ENCODE measurements around the gene DENND4A. TPM values are rescaled to one million over a fixed set of nuclear protein-coding genes. Genes with fewer than 3 reads are reported as not detected.

DENND4A gene
- polyA plus RNA-seq, 2 of the 4 experiments (the other 2 are of a cell fraction) = 5.6 to 16.8 TPM

GRCh38 chr15:65824031-65824743 is 32.1 kb upstream of the DENND4A start:
- CTCF ChIA-PET = interaction anchor here (0.6 to 4.5 kb wide), 48 partner anchors 9 to 404 kb away, joined by 3 to 46 read pairs (median 5); partner anchors contain the start of genes RAB11A and SLC24A1
- DNase-seq (ENCODE audit: low read depth in 1 of 2, low spot score in 1 of 2) (peak; percentile 82 to 88), FAIRE-seq (peak; percentile 77), ATAC-seq (peak; percentile 98 to 99)
- TF ChIP-seq, protein P1, sequence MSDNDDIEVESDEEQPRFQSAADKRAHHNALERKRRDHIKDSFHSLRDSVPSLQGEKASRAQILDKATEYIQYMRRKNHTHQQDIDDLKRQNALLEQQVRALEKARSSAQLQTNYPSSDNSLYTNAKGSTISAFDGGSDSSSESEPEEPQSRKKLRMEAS (IDR thresholded peaks at IDR 0.05) = 0 out of 2 replicates have a peak, but pooled peaks have one; percentile 17
- TF ChIP-seq CBX2 (IDR thresholded peaks at IDR 0.05; ENCODE audit: borderline replicate concordance, low read depth) (no peak), RAD21 (conservative IDR thresholded peaks at IDR 0.05 in 1 of 2, IDR thresholded peaks at IDR 0.05 in 1 of 2) (peak; percentile 68 to 72), FOSB (CRISPR knock-in tag; IDR thresholded peaks at IDR 0.05) (no peak), SMC3 (IDR thresholded peaks at IDR 0.05) (peak; percentile 55)
- TF ChIP-seq, protein P2, sequence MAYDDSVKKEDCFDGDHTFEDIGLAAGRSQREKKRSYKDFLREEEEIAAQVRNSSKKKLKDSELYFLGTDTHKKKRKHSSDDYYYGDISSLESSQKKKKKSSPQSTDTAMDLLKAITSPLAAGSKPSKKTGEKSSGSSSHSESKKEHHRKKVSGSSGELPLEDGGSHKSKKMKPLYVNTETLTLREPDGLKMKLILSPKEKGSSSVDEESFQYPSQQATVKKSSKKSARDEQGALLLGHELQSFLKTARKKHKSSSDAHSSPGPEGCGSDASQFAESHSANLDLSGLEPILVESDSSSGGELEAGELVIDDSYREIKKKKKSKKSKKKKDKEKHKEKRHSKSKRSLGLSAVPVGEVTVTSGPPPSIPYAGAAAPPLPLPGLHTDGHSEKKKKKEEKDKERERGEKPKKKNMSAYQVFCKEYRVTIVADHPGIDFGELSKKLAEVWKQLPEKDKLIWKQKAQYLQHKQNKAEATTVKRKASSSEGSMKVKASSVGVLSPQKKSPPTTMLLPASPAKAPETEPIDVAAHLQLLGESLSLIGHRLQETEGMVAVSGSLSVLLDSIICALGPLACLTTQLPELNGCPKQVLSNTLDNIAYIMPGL (CRISPR knock-in tag; IDR thresholded peaks at IDR 0.05; ENCODE audit: borderline replicate concordance) = no peak
- TF ChIP-seq, protein P3, sequence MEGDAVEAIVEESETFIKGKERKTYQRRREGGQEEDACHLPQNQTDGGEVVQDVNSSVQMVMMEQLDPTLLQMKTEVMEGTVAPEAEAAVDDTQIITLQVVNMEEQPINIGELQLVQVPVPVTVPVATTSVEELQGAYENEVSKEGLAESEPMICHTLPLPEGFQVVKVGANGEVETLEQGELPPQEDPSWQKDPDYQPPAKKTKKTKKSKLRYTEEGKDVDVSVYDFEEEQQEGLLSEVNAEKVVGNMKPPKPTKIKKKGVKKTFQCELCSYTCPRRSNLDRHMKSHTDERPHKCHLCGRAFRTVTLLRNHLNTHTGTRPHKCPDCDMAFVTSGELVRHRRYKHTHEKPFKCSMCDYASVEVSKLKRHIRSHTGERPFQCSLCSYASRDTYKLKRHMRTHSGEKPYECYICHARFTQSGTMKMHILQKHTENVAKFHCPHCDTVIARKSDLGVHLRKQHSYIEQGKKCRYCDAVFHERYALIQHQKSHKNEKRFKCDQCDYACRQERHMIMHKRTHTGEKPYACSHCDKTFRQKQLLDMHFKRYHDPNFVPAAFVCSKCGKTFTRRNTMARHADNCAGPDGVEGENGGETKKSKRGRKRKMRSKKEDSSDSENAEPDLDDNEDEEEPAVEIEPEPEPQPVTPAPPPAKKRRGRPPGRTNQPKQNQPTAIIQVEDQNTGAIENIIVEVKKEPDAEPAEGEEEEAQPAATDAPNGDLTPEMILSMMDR (IDR thresholded peaks at IDR 0.05) = peak; percentile 70
- no peak overlapping the region for H3K4me2 ChIP-seq
- H3K9me3 ChIP-seq = no peaks in the 10 kb centered on the region
- 57% methylated on average over 7 of the region's 7 CpGs for WGBS (ENCODE audit: missing lambda C conversion rate)
- no peak overlapping the region for H3K4me3 ChIP-seq
- H3K4me1 ChIP-seq = peaks cover 27% of the 10 kb centered on the region
- POLR2A ChIA-PET = interaction anchor here (1.3 to 2.5 kb wide), 4 partner anchors 33 to 213 kb away, joined by 3 to 17 read pairs (median 8); partner anchors contain the start of genes DENND4A, INTS14 and RAB11A
- peak overlapping the region in 1 of 2 experiments; percentile 11; a peak in 2 of 6 replicates for H3K27ac ChIP-seq

GRCh38 chr15:65822316-65822715 is 30.2 kb upstream of the DENND4A start:
- H3K27ac ChIP-seq = no peak overlapping the region
- FAIRE-seq (no peak), DNase-seq (ENCODE audit: low read depth in 1 of 2, low spot score in 1 of 2) (no peak), ATAC-seq (no peak)
- H3K4me3 ChIP-seq = no peak overlapping the region
- H3K4me1 ChIP-seq = peaks cover 22% of the 10 kb centered on the region
- no peaks in the 10 kb centered on the region for H3K9me3 ChIP-seq
- H3K4me2 ChIP-seq = no peak overlapping the region
- ChIA-PET POLR2A (no interaction called here), CTCF (interaction anchor here (0.8 to 4.5 kb wide), 7 partner anchors 8 to 185 kb away, joined by 3 to 46 read pairs (median 12); no protein-coding TSS in a partner anchor)
- 89% methylated on average over 3 of the region's 3 CpGs for WGBS (ENCODE audit: missing lambda C conversion rate)
- TF ChIP-seq CEBPB (IDR thresholded peaks at IDR 0.05) (no peak), KDM5A (IDR thresholded peaks at IDR 0.05) (no peak), TFCP2L1 (CRISPR knock-in tag; IDR thresholded peaks at IDR 0.05) (no peak), HOXB5 (CRISPR knock-in tag; IDR thresholded peaks at IDR 0.05) (no peak)
- TF ChIP-seq, protein P4, sequence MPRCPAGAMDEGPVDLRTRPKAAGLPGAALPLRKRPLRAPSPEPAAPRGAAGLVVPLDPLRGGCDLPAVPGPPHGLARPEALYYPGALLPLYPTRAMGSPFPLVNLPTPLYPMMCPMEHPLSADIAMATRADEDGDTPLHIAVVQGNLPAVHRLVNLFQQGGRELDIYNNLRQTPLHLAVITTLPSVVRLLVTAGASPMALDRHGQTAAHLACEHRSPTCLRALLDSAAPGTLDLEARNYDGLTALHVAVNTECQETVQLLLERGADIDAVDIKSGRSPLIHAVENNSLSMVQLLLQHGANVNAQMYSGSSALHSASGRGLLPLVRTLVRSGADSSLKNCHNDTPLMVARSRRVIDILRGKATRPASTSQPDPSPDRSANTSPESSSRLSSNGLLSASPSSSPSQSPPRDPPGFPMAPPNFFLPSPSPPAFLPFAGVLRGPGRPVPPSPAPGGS (IDR thresholded peaks at IDR 0.05) = no peak
- TF ChIP-seq, protein P1 (IDR thresholded peaks at IDR 0.05) = no peak

DNA sequence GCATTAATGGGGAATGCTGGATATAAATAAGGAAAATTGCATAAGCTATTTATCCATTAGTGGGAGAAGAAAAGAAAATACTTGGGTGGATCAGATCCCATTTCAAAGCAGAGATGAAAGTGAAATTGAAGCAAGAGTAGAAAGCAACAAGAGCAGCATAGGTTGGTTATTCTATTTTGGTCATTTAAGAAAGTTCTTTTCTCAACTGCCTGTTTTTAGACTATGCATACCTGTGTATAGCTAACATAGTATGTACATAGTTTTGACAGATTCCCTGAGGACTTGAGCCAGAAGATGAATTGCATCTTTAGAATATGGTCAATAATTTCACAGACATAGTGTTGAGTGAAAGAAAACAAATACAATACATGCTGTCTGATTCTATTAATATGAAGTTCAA is 29.0 kb upstream of the DENND4A start:
- FAIRE-seq (no peak), ATAC-seq (no peak), DNase-seq (ENCODE audit: low read depth in 1 of 2, low spot score in 1 of 2) (no peak)
- TF ChIP-seq PBX3 (IDR thresholded peaks at IDR 0.05) (no peak), NFE2L2 (conservative IDR thresholded peaks at IDR 0.05; ENCODE audit: low read length) (no peak), SMC3 (IDR thresholded peaks at IDR 0.05) (no peak), CBX8 (IDR thresholded peaks at IDR 0.05) (no peak), KDM5A (IDR thresholded peaks at IDR 0.05) (no peak), USF2 (IDR thresholded peaks at IDR 0.05) (no peak)
- TF ChIP-seq, protein P5, sequence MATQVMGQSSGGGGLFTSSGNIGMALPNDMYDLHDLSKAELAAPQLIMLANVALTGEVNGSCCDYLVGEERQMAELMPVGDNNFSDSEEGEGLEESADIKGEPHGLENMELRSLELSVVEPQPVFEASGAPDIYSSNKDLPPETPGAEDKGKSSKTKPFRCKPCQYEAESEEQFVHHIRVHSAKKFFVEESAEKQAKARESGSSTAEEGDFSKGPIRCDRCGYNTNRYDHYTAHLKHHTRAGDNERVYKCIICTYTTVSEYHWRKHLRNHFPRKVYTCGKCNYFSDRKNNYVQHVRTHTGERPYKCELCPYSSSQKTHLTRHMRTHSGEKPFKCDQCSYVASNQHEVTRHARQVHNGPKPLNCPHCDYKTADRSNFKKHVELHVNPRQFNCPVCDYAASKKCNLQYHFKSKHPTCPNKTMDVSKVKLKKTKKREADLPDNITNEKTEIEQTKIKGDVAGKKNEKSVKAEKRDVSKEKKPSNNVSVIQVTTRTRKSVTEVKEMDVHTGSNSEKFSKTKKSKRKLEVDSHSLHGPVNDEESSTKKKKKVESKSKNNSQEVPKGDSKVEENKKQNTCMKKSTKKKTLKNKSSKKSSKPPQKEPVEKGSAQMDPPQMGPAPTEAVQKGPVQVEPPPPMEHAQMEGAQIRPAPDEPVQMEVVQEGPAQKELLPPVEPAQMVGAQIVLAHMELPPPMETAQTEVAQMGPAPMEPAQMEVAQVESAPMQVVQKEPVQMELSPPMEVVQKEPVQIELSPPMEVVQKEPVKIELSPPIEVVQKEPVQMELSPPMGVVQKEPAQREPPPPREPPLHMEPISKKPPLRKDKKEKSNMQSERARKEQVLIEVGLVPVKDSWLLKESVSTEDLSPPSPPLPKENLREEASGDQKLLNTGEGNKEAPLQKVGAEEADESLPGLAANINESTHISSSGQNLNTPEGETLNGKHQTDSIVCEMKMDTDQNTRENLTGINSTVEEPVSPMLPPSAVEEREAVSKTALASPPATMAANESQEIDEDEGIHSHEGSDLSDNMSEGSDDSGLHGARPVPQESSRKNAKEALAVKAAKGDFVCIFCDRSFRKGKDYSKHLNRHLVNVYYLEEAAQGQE (IDR thresholded peaks at IDR 0.05) = no peak
- TF ChIP-seq, protein P6, sequence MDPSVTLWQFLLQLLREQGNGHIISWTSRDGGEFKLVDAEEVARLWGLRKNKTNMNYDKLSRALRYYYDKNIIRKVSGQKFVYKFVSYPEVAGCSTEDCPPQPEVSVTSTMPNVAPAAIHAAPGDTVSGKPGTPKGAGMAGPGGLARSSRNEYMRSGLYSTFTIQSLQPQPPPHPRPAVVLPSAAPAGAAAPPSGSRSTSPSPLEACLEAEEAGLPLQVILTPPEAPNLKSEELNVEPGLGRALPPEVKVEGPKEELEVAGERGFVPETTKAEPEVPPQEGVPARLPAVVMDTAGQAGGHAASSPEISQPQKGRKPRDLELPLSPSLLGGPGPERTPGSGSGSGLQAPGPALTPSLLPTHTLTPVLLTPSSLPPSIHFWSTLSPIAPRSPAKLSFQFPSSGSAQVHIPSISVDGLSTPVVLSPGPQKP (IDR thresholded peaks at IDR 0.05; ENCODE audit: low read depth, low read length) = no peak
- CTCF ChIA-PET = interaction anchor here (0.8 to 3.8 kb wide), 4 partner anchors 9 to 182 kb away, joined by 3 to 17 read pairs (median 4); no protein-coding TSS in a partner anchor
- H3K4me2 ChIP-seq = no peak overlapping the region
- H3K27ac ChIP-seq = no peak overlapping the region
- no peaks in the 10 kb centered on the region for H3K9me3 ChIP-seq
- peaks cover 11% of the 10 kb centered on the region for H3K4me1 ChIP-seq
- POLR2A ChIA-PET = no interaction called here
- no peak overlapping the region for H3K4me3 ChIP-seq
